Endodermal cell (in vitro differentiated cells): ENCODE data around the gene INCENP. TPM values are rescaled to one million over a fixed set of nuclear protein-coding genes. Genes with fewer than 3 reads are reported as not detected.

Source experiments
- DNase-seq: peaks from one replicate; pipeline ENCODE4 v3.0.0-alpha.2; 2017
- H3K27ac ChIP-seq: 2 replicates; pipeline ENCODE4 v1.5.1; 2013; ENCODE audit warnings: mild to moderate bottlenecking, low read depth, low read length, moderate library complexity
- H3K27me3 ChIP-seq: 2 replicates; pipeline ENCODE4 v1.6.1; 2013; ENCODE audit warnings: mild to moderate bottlenecking, low read length, moderate library complexity; ENCODE audit not compliant: insufficient read depth, control insufficient read depth, poor library complexity, severe bottlenecking
- H3K36me3 ChIP-seq: 2 replicates; pipeline ENCODE4 v1.7.0; 2013; ENCODE audit warnings: mild to moderate bottlenecking, low read length, moderate library complexity; ENCODE audit not compliant: control insufficient read depth, insufficient read depth
- H3K4me1 ChIP-seq: one replicate; pipeline ENCODE4 v1.7.0; 2013; ENCODE audit warnings: low read length; ENCODE audit not compliant: control insufficient read depth, insufficient read depth
- H3K4me3 ChIP-seq: 2 replicates; pipeline ENCODE4 v1.5.1; 2013; ENCODE audit warnings: mild to moderate bottlenecking, low read length, moderate library complexity
- H3K9ac ChIP-seq: 2 replicates; pipeline ENCODE4 v1.6.1; 2013; ENCODE audit warnings: mild to moderate bottlenecking, low read length, moderate library complexity; ENCODE audit not compliant: poor library complexity, severe bottlenecking; ENCODE audit errors: extremely low read depth
- H3K9me3 ChIP-seq: 2 replicates; pipeline ENCODE4 v1.6.1; 2013; ENCODE audit warnings: mild to moderate bottlenecking, low read length, moderate library complexity; ENCODE audit not compliant: control insufficient read depth
- H3K27ac Mint-ChIP-seq: 2 replicates; pipeline ENCODE4 v1.8.0; 2020; ENCODE audit warnings: mixed read lengths
- H3K27me3 Mint-ChIP-seq: 2 replicates; pipeline ENCODE4 v1.8.0; 2021; ENCODE audit warnings: mild to moderate bottlenecking, mixed read lengths; ENCODE audit not compliant: insufficient read depth
- H3K36me3 Mint-ChIP-seq: 2 replicates; pipeline ENCODE4 v1.8.0; 2020; ENCODE audit warnings: low read depth, mixed read lengths
- H3K4me1 Mint-ChIP-seq: 2 replicates; pipeline ENCODE4 v1.8.0; 2020; ENCODE audit warnings: mixed read lengths
- H3K4me3 Mint-ChIP-seq: 2 replicates; pipeline ENCODE4 v1.8.0; 2020; ENCODE audit warnings: mild to moderate bottlenecking, moderate library complexity, mixed read lengths
- H3K9me3 Mint-ChIP-seq: 2 replicates; pipeline ENCODE4 v1.8.0; 2020; ENCODE audit warnings: mild to moderate bottlenecking, mixed read lengths
- WGBS, 2 experiments: methylation state at CpG; one replicate each; pipeline versions ENCODE4 v1.1.5 to v1.1.7; 2013; ENCODE audit warnings: missing lambda C conversion rate in 2 of 2, mixed read lengths in 1 of 2; ENCODE audit not compliant: insufficient coverage in 1 of 2, insufficient read length in 1 of 2; 5-methylcytosine and 5-hydroxymethylcytosine counted together
- total RNA-seq, 2 donors: library from RNA; stranded (reverse); fragmentation: NEBNext Ultra II Directional in 1 of 2; extraction: Animal tissue kit (Norgen Biotek cat#: 25700) in 1 of 2; gene quantifications; 2 replicates in 1 of 2; 3 replicates in 1 of 2; pipeline ENCODE4 v1.2.1, GENCODE V29; 2021
- TF ChIP-seq, protein P1 (sequence below): fragments of 200-600 bp; sonication (generic); conservative IDR thresholded peaks from 2 replicates; pipeline ENCODE4 v1.5.0; 2021; ENCODE audit warnings: antibody characterized with exemption, mild to moderate bottlenecking

Gene INCENP
- total RNA-seq, 2 donors from 2014 or later, result 58.1 to 115 TPM

GRCh38 chr11:62137881-62138629 is 14.2 kb downstream of the INCENP start:
- Histone ChIP-seq H3K4me1 (no peaks in the 10 kb centered on the region), H3K4me3 (no peak overlapping the region), H3K27me3 (no peaks in the 10 kb centered on the region), H3K27ac (no peak overlapping the region), H3K36me3 (peaks cover 51% of the 10 kb centered on the region), H3K9ac (no peak overlapping the region), H3K9me3 (no peaks in the 10 kb centered on the region)
- 93 to 95% methylated on average over 6 to 14 of the region's 14 CpGs for WGBS, 2 experiments
- DNase-seq, result peak; percentile 32
- Mint-ChIP-seq H3K27ac (no peak overlapping the region), H3K4me3 (no peak overlapping the region), H3K27me3 (no peaks in the 10 kb centered on the region), H3K4me1 (no peaks in the 10 kb centered on the region), H3K9me3 (no peaks in the 10 kb centered on the region), H3K36me3 (peaks cover 36% of the 10 kb centered on the region)
- TF ChIP-seq, protein P1, sequence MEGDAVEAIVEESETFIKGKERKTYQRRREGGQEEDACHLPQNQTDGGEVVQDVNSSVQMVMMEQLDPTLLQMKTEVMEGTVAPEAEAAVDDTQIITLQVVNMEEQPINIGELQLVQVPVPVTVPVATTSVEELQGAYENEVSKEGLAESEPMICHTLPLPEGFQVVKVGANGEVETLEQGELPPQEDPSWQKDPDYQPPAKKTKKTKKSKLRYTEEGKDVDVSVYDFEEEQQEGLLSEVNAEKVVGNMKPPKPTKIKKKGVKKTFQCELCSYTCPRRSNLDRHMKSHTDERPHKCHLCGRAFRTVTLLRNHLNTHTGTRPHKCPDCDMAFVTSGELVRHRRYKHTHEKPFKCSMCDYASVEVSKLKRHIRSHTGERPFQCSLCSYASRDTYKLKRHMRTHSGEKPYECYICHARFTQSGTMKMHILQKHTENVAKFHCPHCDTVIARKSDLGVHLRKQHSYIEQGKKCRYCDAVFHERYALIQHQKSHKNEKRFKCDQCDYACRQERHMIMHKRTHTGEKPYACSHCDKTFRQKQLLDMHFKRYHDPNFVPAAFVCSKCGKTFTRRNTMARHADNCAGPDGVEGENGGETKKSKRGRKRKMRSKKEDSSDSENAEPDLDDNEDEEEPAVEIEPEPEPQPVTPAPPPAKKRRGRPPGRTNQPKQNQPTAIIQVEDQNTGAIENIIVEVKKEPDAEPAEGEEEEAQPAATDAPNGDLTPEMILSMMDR, result no peak

- TF ChIP-seq, protein P1, result no peak
- Mint-ChIP-seq H3K36me3 (peaks cover 40% of the 10 kb centered on the region), H3K4me1 (no peaks in the 10 kb centered on the region)
These were observed 15.0 kb downstream of the INCENP start for GRCh38 chr11:62138630-62139425.

DNA sequence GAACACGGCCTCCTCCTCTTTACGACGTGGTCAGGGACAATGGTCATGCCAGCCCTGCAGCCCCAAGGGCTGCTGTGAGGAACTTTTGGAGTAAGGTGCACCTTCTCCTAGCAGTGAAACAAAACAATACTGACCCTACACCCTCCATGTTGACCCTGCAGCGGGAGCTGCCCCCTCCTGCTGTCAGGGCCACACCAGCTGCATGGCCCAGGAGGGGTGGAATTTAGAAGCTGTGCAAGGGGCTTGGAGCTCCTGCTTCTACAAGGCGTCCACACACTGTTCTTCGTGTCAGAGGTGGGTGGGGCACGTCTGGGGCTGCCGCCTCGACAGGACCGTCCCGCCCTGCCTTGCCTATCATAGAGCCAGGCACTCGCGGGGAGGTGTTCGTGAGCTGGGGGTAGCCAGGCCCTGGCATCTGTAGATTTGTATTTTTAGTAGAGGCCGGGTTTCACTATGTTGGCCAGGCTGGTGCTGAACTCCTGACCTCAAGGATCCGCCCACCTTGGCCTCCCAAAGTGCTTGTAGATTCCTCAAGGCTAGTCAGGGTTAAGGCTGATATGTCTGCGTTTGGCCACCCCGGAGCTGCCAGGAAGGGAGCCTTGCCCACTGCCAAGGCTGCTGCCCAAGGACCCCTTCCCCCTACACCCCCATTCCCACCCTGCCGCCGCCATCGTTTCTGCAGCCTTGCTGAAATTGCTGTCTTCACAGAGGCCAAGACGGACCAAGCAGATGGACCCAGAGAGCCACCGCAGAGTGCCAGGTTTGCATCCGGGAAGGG is 15.9 kb downstream of the INCENP start:
- Histone ChIP-seq H3K9ac (no peak overlapping the region), H3K4me1 (no peaks in the 10 kb centered on the region), H3K27me3 (no peaks in the 10 kb centered on the region), H3K36me3 (peaks cover 50% of the 10 kb centered on the region), H3K9me3 (no peaks in the 10 kb centered on the region), H3K4me3 (no peak overlapping the region), H3K27ac (no peak overlapping the region)
- Mint-ChIP-seq H3K27ac (no peak overlapping the region), H3K4me1 (no peaks in the 10 kb centered on the region), H3K27me3 (no peaks in the 10 kb centered on the region), H3K36me3 (peaks cover 40% of the 10 kb centered on the region), H3K4me3 (no peak overlapping the region), H3K9me3 (no peaks in the 10 kb centered on the region)
- peak; percentile 34 for DNase-seq
- WGBS, 2 experiments, result 95 to 98% methylated on average over 12 to 24 of the region's 24 CpGs
- TF ChIP-seq, protein P1, result no peak

More at GRCh38 chr11:62138630-62139425, 15.0 kb downstream of the INCENP start:
- H3K27me3 Mint-ChIP-seq, result no peaks in the 10 kb centered on the region
- no peak overlapping the region for H3K4me3 ChIP-seq
- H3K9ac ChIP-seq, result no peak overlapping the region
- WGBS, 2 experiments, result 94 to 99% methylated on average over 11 to 17 of the region's 17 CpGs
- peaks cover 53% of the 10 kb centered on the region for H3K36me3 ChIP-seq
- no peaks in the 10 kb centered on the region for H3K9me3 ChIP-seq
- H3K9me3 Mint-ChIP-seq, result no peaks in the 10 kb centered on the region
- H3K27ac Mint-ChIP-seq, result no peak overlapping the region
- H3K27me3 ChIP-seq, result no peaks in the 10 kb centered on the region
- DNase-seq, result peak; percentile 28
- no peak overlapping the region for H3K27ac ChIP-seq
- no peak overlapping the region for H3K4me3 Mint-ChIP-seq
- no peaks in the 10 kb centered on the region for H3K4me1 ChIP-seq
